Endometrial microvascular endothelial cells (primary cell): ENCODE data around the gene KDM4C. TPM values are rescaled to one million over a fixed set of nuclear protein-coding genes. Genes with fewer than 3 reads are reported as not detected.
"Not testable (repeated sequence)": the region's sequence is repeated elsewhere in the genome, so short reads cannot be mapped to it uniquely, and the experiment has no call there.

Experiments
- in situ Hi-C: cut with HindIII; loops from 2 replicates; pipeline ENCODE4 v1.10.0; 2017; ENCODE audit warnings: low sequenced_read_pairs, low pct_unique_long_range_greater_than_20kb; ENCODE audit errors: inconsistent ontology term
- total RNA-seq: library from RNA; depleted of rRNA; stranded (reverse); fragments of >200 nt; gene quantifications from one replicate; pipeline ENCODE4 v1.2.3, GENCODE V29; 2015; ENCODE audit errors: inconsistent ontology term

The KDM4C gene
- total RNA-seq, 1 donor from 2014 or later: 31.8 TPM

- in situ Hi-C loops: no loop called here
Measured at GRCh38 chr9:7163932-7164331, 406.2 kb downstream of the KDM4C start.

- in situ Hi-C loops: no loop called here
Measured at GRCh38 chr9:7164440-7165330, 406.9 kb downstream of the KDM4C start.

- in situ Hi-C loops: no loop called here
Measured at GRCh38 chr9:7165331-7165975, 407.7 kb downstream of the KDM4C start.

- in situ Hi-C loops: no loop called here
Measured at GRCh38 chr9:7166074-7166473, 408.3 kb downstream of the KDM4C start.

GRCh38 chr9:7169717-7170389 lies 412.1 kb downstream of the KDM4C start:
- in situ Hi-C loops: no loop called here

- in situ Hi-C loops: no loop called here
Measured at GRCh38 chr9:7171396-7172153, 413.8 kb downstream of the KDM4C start.

GRCh38 chr9:7172154-7173115 lies 414.7 kb downstream of the KDM4C start:
- in situ Hi-C loops: no loop called here

GRCh38 chr9:7173139-7173538 lies 415.4 kb downstream of the KDM4C start:
- in situ Hi-C loops: no loop called here

- in situ Hi-C loops: no loop called here
Measured at GRCh38 chr9:7174301-7174700, 416.5 kb downstream of the KDM4C start.

- in situ Hi-C loops: no loop called here
Measured at GRCh38 chr9:7174884-7175283, 417.1 kb downstream of the KDM4C start.

GRCh38 chr9:7176561-7176960 lies 418.8 kb downstream of the KDM4C start:
- in situ Hi-C loops: no loop called here

- in situ Hi-C loops: no loop called here
Measured at GRCh38 chr9:7177383-7177782, 419.6 kb downstream of the KDM4C start.

GRCh38 chr9:7178729-7179128 lies 421.0 kb downstream of the KDM4C start:
- in situ Hi-C loops: no loop called here

- in situ Hi-C loops: no loop called here
Measured at GRCh38 chr9:7180247-7180646, 422.5 kb downstream of the KDM4C start.

- in situ Hi-C loops: not testable (repeated sequence)
Measured at GRCh38 chr9:7183139-7183538, 425.4 kb downstream of the KDM4C start.

- in situ Hi-C loops: no loop called here
Measured at GRCh38 chr9:7185612-7186011, 427.8 kb downstream of the KDM4C start.

- in situ Hi-C loops: no loop called here
Measured at GRCh38 chr9:7186175-7186574, 428.4 kb downstream of the KDM4C start.

- in situ Hi-C loops: no loop called here
Measured at GRCh38 chr9:7192266-7192665, 434.5 kb downstream of the KDM4C start.
